ENCODE results near the gene ATP2B2.

DNA sequence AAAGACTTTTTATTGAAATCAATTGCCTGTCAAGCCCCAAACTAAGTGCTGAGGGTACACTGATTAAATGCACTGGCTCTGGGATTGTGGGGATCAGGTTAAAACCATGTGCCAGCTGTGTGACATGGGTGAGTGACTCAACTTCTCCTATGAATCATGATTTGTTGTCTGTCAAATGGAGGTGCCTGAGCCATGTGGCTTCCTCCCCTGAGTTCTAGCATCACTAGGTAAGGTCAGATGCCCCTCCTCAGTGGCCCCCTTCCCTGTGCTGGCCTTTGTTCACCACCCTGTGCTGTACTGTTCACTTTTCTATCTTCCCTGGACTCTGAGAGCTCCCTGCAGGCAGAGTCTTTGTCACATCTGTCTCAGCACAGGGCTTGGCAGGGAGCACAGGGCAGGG is 43.6 kb upstream of the ATP2B2 start:
- no peak for TF ChIP-seq ZFP30 (CRISPR knock-in tag; IDR thresholded peaks at IDR 0.05)
- TF ChIP-seq, protein P1, sequence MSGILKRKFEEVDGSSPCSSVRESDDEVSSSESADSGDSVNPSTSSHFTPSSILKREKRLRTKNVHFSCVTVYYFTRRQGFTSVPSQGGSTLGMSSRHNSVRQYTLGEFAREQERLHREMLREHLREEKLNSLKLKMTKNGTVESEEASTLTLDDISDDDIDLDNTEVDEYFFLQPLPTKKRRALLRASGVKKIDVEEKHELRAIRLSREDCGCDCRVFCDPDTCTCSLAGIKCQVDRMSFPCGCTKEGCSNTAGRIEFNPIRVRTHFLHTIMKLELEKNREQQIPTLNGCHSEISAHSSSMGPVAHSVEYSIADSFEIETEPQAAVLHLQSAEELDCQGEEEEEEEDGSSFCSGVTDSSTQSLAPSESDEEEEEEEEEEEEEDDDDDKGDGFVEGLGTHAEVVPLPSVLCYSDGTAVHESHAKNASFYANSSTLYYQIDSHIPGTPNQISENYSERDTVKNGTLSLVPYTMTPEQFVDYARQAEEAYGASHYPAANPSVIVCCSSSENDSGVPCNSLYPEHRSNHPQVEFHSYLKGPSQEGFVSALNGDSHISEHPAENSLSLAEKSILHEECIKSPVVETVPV (CRISPR knock-in tag; IDR thresholded peaks at IDR 0.05): no peak
- TF ChIP-seq RARB (CRISPR knock-in tag; IDR thresholded peaks at IDR 0.05): no peak
- TF ChIP-seq ZC3H10 (CRISPR knock-in tag; IDR thresholded peaks at IDR 0.05): no peak
- TF ChIP-seq ZNF70 (CRISPR knock-in tag; IDR thresholded peaks at IDR 0.05): no peak
- TF ChIP-seq ISL1 (CRISPR knock-in tag; IDR thresholded peaks at IDR 0.05): no peak
- TF ChIP-seq SNAI2 (CRISPR knock-in tag; IDR thresholded peaks at IDR 0.05): no peak
- TF ChIP-seq ZNF565 (CRISPR knock-in tag; conservative IDR thresholded peaks at IDR 0.05; ENCODE audit: low read depth): no peak
- TF ChIP-seq, protein P2, sequence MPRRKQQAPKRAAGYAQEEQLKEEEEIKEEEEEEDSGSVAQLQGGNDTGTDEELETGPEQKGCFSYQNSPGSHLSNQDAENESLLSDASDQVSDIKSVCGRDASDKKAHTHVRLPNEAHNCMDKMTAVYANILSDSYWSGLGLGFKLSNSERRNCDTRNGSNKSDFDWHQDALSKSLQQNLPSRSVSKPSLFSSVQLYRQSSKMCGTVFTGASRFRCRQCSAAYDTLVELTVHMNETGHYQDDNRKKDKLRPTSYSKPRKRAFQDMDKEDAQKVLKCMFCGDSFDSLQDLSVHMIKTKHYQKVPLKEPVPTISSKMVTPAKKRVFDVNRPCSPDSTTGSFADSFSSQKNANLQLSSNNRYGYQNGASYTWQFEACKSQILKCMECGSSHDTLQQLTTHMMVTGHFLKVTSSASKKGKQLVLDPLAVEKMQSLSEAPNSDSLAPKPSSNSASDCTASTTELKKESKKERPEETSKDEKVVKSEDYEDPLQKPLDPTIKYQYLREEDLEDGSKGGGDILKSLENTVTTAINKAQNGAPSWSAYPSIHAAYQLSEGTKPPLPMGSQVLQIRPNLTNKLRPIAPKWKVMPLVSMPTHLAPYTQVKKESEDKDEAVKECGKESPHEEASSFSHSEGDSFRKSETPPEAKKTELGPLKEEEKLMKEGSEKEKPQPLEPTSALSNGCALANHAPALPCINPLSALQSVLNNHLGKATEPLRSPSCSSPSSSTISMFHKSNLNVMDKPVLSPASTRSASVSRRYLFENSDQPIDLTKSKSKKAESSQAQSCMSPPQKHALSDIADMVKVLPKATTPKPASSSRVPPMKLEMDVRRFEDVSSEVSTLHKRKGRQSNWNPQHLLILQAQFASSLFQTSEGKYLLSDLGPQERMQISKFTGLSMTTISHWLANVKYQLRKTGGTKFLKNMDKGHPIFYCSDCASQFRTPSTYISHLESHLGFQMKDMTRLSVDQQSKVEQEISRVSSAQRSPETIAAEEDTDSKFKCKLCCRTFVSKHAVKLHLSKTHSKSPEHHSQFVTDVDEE (CRISPR knock-in tag; IDR thresholded peaks at IDR 0.05): no peak
- TF ChIP-seq, protein P3, sequence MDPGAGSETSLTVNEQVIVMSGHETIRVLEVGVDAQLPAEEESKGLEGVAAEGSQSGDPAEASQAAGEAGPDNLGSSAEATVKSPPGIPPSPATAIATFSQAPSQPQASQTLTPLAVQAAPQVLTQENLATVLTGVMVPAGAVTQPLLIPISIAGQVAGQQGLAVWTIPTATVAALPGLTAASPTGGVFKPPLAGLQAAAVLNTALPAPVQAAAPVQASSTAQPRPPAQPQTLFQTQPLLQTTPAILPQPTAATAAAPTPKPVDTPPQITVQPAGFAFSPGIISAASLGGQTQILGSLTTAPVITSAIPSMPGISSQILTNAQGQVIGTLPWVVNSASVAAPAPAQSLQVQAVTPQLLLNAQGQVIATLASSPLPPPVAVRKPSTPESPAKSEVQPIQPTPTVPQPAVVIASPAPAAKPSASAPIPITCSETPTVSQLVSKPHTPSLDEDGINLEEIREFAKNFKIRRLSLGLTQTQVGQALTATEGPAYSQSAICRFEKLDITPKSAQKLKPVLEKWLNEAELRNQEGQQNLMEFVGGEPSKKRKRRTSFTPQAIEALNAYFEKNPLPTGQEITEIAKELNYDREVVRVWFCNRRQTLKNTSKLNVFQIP (CRISPR knock-in tag; IDR thresholded peaks at IDR 0.05; ENCODE audit: borderline replicate concordance, low read depth): no peak

Data from SK-N-SH treated with all-trans-retinoic acid at 6 μM for 48 hours (cell line).